RKO (cell line): Measurements from ENCODE around the gene EFNA4.

Experiments
- DNase-seq: peaks from one replicate; pipeline ENCODE4 v3.0.0-alpha.2; 2016; ENCODE audit warnings: low spot score

The EFNA4 gene

GRCh38 chr1:155051777-155052398, 11.7 kb upstream of the EFNA4 start:
- DNase-seq = peak; percentile 74

DNA sequence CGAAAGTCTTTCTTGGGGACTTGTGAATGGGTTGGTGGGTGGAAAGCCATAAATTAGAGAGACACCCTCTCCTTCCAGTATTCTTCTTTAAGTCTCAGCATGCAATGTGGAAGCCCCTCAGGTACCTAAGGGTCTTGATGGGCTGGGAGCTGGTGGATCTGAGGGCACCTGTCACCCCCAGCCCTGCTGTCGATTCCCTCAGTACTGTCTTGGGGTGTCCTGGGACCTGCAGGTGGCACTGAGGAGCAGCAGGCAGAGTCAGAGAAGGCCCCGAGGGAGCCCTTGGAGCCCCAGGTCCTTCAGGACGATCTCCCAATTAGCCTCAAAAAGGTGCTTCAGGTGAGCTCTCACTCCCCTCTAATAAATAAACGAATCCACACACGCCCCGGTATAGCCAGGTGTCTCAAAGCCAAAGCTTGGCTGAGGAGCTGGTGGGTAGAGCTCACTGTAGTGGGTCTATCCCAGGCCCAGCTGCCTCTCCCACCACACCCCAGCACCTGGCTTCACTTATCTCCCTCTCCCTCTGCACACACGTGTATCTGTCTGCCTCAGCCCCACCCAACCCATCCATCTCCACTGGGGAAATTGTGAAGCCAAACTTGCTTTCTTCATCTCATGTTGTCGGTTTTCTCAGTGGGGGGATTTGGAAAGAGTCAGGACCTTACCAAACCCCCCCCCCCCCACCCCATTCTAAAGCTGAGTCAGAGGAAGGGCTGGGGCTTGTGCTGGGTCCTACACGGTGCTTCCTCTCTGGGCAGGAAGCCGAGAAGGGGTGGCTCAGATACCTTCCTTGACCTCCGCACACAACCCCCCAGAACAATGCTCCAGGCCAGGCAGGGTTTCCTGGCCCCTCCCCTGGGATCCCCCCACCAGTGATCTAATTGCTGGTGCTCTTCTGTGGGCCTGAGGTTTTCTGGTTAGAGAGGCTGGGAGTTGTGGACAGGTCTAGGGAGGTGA, 10.8 kb upstream of the EFNA4 start:
- peak; percentile 70 for DNase-seq

GRCh38 chr1:155053531-155054105, 9.9 kb upstream of the EFNA4 start:
- DNase-seq = no peak

DNA sequence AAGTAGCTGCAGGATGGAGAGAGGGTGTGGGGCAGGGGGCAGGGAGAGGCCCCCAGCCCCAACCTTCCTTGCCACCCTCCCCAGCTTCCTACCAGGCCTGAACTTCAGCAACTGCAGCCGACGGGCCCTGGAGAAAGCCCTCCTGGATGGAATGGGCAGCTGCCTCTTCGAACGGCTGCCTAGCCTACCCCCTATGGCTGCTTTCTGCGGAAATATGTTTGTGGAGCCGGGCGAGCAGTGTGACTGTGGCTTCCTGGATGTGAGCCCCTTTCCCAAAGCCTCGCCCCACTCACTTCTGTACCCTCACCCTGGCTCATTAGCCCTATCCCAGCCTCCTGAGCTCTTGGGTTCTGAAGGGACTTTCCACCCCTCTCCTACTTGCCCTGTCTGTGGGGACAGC, 6.4 kb upstream of the EFNA4 start:
- DNase-seq = no peak

- no peak for DNase-seq
These were observed 5.7 kb upstream of the EFNA4 start for GRCh38 chr1:155057788-155058211.

- DNase-seq = no peak
These were observed 2.8 kb upstream of the EFNA4 start for GRCh38 chr1:155060736-155061135.

DNA sequence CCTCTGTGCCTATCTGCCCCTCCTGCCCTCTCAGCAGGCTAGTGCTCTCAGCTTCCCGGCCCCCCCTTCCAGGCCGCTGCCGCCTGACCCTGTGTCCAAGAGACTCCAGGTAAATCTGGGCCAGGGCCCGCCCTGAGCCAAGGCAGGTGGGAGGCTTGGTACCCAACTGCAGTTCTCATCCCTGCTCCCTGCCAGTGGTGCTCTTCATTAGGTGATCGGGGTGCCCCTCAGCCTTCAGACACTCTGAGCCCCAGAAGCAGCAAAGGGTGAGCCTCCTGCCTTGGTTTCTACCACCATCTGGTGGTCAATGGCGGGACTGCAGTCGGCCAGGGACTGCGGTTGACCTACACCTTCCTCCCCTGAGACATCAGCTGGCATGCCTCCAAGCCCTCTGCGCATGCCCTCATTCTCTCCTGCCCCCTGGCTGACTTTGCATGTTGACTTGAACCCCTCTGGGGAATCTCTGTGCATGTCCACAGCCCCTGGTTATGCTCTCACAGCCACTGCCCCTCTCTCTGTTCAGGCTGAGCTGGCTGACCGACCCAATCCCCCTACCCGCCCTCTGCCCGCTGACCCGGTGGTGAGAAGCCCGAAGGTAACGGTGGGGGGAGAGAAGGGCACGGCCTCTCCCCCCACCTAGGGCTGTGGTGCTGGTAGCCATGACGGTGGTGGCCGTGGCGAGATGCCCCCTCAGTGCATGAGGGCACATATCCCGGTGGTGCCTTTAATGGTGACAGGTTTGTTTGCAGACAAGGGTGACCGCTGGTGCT, 2.0 kb upstream of the EFNA4 start:
- DNase-seq = peak; percentile 88

GRCh38 chr1:155062151-155062686, 1.3 kb upstream of the EFNA4 start:
- no peak for DNase-seq

GRCh38 chr1:155062702-155063411, 683 bp upstream of the EFNA4 start:
- no peak for DNase-seq

- peak; percentile 61 for DNase-seq
These were observed 731 bp downstream of the EFNA4 start for GRCh38 chr1:155064111-155064831.

GRCh38 chr1:155064832-155065429, 1.4 kb downstream of the EFNA4 start:
- DNase-seq = no peak

GRCh38 chr1:155066777-155067176, 3.2 kb downstream of the EFNA4 start:
- DNase-seq = no peak

DNA sequence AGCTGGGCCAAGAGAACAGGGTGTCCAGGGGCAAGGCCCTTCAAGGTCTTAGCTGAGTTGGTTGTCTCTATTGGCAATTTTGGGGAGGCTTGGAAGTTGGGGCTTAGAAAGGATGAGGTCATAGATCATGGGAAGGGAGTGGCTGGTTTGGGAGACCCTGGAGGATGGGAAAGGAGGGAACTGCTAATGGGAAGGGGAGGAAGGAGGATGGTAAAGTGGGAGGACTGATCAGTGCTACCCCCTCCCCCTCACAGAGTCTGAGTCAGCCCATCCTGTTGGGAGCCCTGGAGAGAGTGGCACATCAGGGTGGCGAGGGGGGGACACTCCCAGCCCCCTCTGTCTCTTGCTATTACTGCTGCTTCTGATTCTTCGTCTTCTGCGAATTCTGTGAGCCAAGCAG, 5.1 kb downstream of the EFNA4 start:
- DNase-seq = no peak

- DNase-seq = no peak
These were observed 6.1 kb downstream of the EFNA4 start for GRCh38 chr1:155069551-155070157.

DNA sequence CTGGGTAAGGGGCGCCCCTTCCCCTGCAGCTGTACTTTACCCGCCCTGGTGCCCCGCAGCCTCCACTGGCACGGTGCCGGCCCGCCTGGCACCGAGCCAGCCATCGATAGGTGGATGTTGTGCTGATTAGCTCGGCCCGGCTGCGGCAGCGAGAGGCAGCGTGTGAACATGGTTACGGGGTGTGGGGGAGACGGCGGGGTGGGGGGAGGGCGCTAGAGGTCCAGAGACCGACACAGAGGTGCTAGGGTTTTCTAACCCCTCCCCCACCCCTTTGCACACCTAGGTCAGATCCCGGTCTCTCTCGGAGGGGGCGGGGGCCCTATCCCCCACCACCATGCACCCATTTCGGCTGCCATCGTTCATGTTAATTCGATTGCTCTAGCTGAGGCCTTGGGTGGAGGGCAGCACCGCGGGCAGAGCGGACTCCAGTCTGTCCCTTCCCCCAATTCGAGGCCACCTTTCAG, 6.7 kb downstream of the EFNA4 start:
- DNase-seq = no peak

- peak; percentile 92 for DNase-seq
These were observed 7.4 kb downstream of the EFNA4 start for GRCh38 chr1:155070721-155071569.

- DNase-seq = no peak
These were observed 8.2 kb downstream of the EFNA4 start for GRCh38 chr1:155071701-155072100.

GRCh38 chr1:155072531-155073289, 9.2 kb downstream of the EFNA4 start:
- DNase-seq = no peak
